Esophagus squamous epithelium (tissue), 5 donors: ENCODE measurements around the gene NIF3L1. TPM values are rescaled to one million over a fixed set of nuclear protein-coding genes. Genes with fewer than 3 reads are reported as not detected.

Experiments used
- DNase-seq: peaks from one replicate; lab custom pipeline; 2025; lab: John Stamatoyannopoulos, UW
- H3K27ac ChIP-seq, 4 donors: fragments of 200-600 bp; sonication (generic); one replicate each; pipeline ENCODE4 v1.5.1; 2016 to 2019; ENCODE audit warnings: mild to moderate bottlenecking in 1 of 4
- H3K27me3 ChIP-seq, 4 donors: fragments of 200-600 bp; sonication (generic); 1 replicate in 3 of 4; 2 replicates in 1 of 4; pipeline versions ENCODE4 v1.5.1 to v1.6.0; 2017 to 2021; ENCODE audit warnings: antibody characterized with exemption in 1 of 4
- H3K36me3 ChIP-seq, 3 donors: fragments of 200-600 bp; sonication (generic); one replicate each; pipeline ENCODE4 v1.5.1; 2016 to 2019
- H3K4me1 ChIP-seq, 3 donors: fragments of 200-600 bp; sonication (generic); one replicate each; pipeline ENCODE4 v1.5.1; 2017 to 2019
- H3K4me3 ChIP-seq, 4 donors: fragments of 200-600 bp; sonication (generic); 1 replicate in 3 of 4; 2 replicates in 1 of 4; pipeline ENCODE4 v1.5.1; 2016 to 2019; ENCODE audit warnings: mild to moderate bottlenecking in 2 of 4, moderate library complexity in 1 of 4
- H3K9me3 ChIP-seq, 3 donors: fragments of 200-600 bp; sonication (generic); one replicate each; pipeline ENCODE4 v1.5.1; 2016 to 2019
- POLR2A ChIP-seq, 4 donors: fragments of 450-650 bp; IDR thresholded peaks; one replicate each; pipeline ENCODE4 v1.6.1; 2017; ENCODE audit warnings: antibody characterized with exemption in 4 of 4, mild to moderate bottlenecking in 4 of 4, moderate library complexity in 3 of 4
- WGBS, 2 donors: methylation state at CpG; one replicate each; pipeline ENCODE4 v1.1.5; 2018; 5-methylcytosine and 5-hydroxymethylcytosine counted together
- intact Hi-C: fragments of 100-400 bp; cut with DNase I; formaldehyde crosslinking; loops from one replicate; pipeline ENCODE4 v1.15.0; 2022
- total RNA-seq, 4 donors: library from RNA; depleted of rRNA; stranded (reverse); fragments of >200 nt; gene quantifications; one replicate each; pipeline ENCODE4 v1.1.0, GENCODE V29; 2016
- TF ChIP-seq, protein P1 (sequence below), 6 experiments: fragments of 450-650 bp in 4 of 6; fragments of 200-600 bp in 2 of 6; sonication (generic) in 2 of 6; IDR thresholded peaks; one replicate each; pipeline ENCODE4 v1.5.1; 2016 to 2019; ENCODE audit warnings: antibody characterized with exemption in 6 of 6, mild to moderate bottlenecking in 4 of 6, moderate library complexity in 4 of 6
- donor health status: DM: yes; HTN: yes; CAD: no.

NIF3L1 gene, protein sequence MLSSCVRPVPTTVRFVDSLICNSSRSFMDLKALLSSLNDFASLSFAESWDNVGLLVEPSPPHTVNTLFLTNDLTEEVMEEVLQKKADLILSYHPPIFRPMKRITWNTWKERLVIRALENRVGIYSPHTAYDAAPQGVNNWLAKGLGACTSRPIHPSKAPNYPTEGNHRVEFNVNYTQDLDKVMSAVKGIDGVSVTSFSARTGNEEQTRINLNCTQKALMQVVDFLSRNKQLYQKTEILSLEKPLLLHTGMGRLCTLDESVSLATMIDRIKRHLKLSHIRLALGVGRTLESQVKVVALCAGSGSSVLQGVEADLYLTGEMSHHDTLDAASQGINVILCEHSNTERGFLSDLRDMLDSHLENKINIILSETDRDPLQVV
- total RNA-seq: 10 to 100 TPM; 13.5 to 24.0 (median 19.2) TPM

DNA sequence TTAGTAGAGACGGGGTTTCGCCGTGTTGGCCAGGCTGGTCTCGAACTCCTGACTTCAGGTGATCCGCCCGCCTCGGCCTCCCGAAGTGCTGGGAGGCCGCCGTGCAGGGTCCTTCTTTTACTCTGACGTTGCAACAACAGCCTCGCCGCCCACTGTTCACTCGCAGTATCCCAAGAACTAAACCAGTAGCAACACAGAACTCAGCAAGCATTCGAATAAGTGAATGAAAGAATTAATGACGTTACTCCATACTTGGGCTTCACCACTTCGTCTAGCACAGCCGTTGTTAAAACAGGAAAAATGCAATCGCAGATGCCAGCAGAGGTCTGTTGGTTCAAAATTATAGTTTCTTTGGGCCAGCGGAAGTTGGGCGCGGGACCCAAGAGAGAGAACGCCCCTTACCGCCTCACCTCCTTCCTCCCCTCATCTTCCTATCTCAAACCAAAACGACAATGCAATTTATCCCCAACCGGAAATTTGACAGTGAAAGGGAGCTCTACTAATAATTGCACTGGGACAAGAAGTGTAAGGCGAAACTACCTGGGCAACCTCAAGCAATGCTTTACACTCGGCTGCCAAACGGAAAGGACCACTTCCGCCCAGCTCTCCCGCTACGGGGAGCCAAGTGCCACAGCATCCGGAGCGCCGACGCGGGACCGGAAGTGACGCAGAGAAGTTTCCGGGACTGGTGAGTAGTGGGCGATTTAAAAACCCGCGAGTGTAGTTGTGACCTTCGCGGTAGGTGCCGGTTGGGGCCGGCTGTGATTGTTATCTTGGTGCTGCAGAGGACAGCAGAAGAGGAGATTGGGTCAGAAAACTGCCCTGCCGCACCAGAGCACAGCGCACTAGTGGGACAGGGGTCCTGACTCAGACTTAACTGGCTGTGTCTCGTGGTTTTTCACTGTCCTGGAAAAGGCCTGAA is at the start of gene NIF3L1, which contains the start of gene PPIL3:
Gene NIF3L1, plus strand, starts transcription at position 668 of the 922 bp plus-strand sequence. CDS start 2,573 bp downstream, outside the sequence.
Gene PPIL3, minus strand, starts transcription at position 374 of the 922 bp plus-strand sequence. CDS start 1,462 bp downstream, outside the sequence.
- Histone ChIP-seq H3K4me3 (peak within 1 kb of the TSS; percentile 62 to 78 (median 76)), H3K9me3 (no peaks in the 10 kb centered on the region), H3K27ac (peak within 1 kb of the TSS; percentile 94 to 98 (median 96)), H3K4me1 (peaks cover 4 to 42% (median 14%) of the 10 kb centered on the region in 3 donors), H3K27me3 (no peaks in the 10 kb centered on the region), H3K36me3 (peaks cover 3 to 51% (median 7%) of the 10 kb centered on the region in 3 donors)
- intact Hi-C loops: no loop called here
- DNase-seq: peak; percentile 77
- WGBS, 2 donors: 0 to 1% methylated on average over 48 to 50 of the region's 50 CpGs
- peak in 2 of 4 donors; percentile 42 to 55 for TF ChIP-seq POLR2A (IDR thresholded peaks at IDR 0.05)
- TF ChIP-seq, protein P1, sequence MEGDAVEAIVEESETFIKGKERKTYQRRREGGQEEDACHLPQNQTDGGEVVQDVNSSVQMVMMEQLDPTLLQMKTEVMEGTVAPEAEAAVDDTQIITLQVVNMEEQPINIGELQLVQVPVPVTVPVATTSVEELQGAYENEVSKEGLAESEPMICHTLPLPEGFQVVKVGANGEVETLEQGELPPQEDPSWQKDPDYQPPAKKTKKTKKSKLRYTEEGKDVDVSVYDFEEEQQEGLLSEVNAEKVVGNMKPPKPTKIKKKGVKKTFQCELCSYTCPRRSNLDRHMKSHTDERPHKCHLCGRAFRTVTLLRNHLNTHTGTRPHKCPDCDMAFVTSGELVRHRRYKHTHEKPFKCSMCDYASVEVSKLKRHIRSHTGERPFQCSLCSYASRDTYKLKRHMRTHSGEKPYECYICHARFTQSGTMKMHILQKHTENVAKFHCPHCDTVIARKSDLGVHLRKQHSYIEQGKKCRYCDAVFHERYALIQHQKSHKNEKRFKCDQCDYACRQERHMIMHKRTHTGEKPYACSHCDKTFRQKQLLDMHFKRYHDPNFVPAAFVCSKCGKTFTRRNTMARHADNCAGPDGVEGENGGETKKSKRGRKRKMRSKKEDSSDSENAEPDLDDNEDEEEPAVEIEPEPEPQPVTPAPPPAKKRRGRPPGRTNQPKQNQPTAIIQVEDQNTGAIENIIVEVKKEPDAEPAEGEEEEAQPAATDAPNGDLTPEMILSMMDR (IDR thresholded peaks at IDR 0.05): peak in 1 of 6 experiments; percentile 2

GRCh38 chr2:200839513-200839912 is 49.7 kb upstream of the NIF3L1 start:
- no peak for DNase-seq

GRCh38 chr2:200843993-200844948 is 44.9 kb upstream of the NIF3L1 start:
- no peak for DNase-seq
- TF ChIP-seq, protein P1 (IDR thresholded peaks at IDR 0.05): no peak
- no peak for TF ChIP-seq POLR2A (IDR thresholded peaks at IDR 0.05)
- Histone ChIP-seq H3K4me1 (peaks cover 0 to 4% (median 3%) of the 10 kb centered on the region in 3 donors), H3K36me3 (no peaks in the 10 kb centered on the region), H3K27ac (no peak overlapping the region), H3K4me3 (no peak overlapping the region), H3K27me3 (no peaks in the 10 kb centered on the region), H3K9me3 (no peaks in the 10 kb centered on the region)
- intact Hi-C loops: no loop called here
- WGBS, 2 donors: 86 to 90% methylated on average over 15 to 18 of the region's 24 CpGs

More at GRCh38 chr2:200839513-200839912, 49.7 kb upstream of the NIF3L1 start:
- Histone ChIP-seq H3K27ac (no peak overlapping the region), H3K27me3 (no peaks in the 10 kb centered on the region), H3K4me3 (no peak overlapping the region), H3K4me1 (no peaks in the 10 kb centered on the region), H3K9me3 (peaks cover 0 to 13% (median 10%) of the 10 kb centered on the region in 3 donors), H3K36me3 (no peaks in the 10 kb centered on the region)
- TF ChIP-seq, protein P1 (IDR thresholded peaks at IDR 0.05): no peak
- TF ChIP-seq POLR2A (IDR thresholded peaks at IDR 0.05): no peak
- intact Hi-C loops: no loop called here
- WGBS, 2 donors: 51 to 94% methylated on average over 2 to 3 of the region's 3 CpGs

DNA sequence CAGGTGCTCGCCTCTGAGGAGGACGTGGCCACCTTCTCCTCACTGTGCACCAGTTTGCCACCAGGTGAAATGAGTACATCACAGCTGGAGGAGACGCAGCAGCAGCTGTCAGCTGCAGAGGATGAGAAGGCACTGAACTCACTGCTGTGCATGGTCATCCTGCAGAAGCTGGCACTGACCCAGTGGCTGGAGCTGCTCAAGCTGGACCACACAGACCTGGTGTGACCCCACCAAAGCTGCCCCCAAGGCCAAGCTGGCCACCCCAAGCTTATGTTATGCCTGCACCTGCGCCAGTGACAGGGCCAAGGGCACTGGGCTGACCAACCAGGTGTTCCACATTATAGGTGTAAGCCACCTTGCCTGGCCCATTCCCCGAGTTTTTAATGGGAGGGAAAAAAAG is 44.0 kb upstream of the NIF3L1 start:
- Histone ChIP-seq H3K36me3 (peaks cover 0 to 2% (median 0%) of the 10 kb centered on the region in 3 donors), H3K27me3 (no peaks in the 10 kb centered on the region), H3K27ac (no peak overlapping the region), H3K4me3 (no peak overlapping the region), H3K4me1 (peaks cover 0 to 4% (median 3%) of the 10 kb centered on the region in 3 donors), H3K9me3 (no peaks in the 10 kb centered on the region)
- TF ChIP-seq POLR2A (IDR thresholded peaks at IDR 0.05): no peak
- TF ChIP-seq, protein P1 (IDR thresholded peaks at IDR 0.05): no peak
- intact Hi-C loops: no loop called here
- 100% methylated on average over 2 of the region's 5 CpGs; no CpG with 5 or more reads in 1 of the 2 donors for WGBS, 2 donors
- DNase-seq: no peak
